ENCODE results near the gene AFDN.

DNA sequence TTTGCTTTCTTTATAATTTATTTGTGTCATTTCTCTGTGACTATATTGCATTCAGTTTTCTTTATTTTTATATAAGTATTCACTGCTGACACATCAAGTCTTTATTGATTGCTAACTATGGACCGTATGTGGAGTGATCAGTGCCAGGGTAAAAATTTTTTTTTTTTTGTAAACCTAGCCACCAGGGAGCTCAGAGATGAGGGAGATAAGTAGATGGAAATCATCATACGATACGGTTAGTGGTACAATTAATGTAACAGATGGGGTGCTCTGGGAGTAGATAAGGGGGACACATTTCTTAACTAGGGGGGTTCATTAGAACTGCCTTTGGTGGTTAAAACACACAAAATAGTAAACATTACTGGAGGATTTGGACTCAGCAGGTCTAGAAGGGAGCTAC lies 68.3 kb downstream of the AFDN start:
- TF ChIP-seq, protein P1, sequence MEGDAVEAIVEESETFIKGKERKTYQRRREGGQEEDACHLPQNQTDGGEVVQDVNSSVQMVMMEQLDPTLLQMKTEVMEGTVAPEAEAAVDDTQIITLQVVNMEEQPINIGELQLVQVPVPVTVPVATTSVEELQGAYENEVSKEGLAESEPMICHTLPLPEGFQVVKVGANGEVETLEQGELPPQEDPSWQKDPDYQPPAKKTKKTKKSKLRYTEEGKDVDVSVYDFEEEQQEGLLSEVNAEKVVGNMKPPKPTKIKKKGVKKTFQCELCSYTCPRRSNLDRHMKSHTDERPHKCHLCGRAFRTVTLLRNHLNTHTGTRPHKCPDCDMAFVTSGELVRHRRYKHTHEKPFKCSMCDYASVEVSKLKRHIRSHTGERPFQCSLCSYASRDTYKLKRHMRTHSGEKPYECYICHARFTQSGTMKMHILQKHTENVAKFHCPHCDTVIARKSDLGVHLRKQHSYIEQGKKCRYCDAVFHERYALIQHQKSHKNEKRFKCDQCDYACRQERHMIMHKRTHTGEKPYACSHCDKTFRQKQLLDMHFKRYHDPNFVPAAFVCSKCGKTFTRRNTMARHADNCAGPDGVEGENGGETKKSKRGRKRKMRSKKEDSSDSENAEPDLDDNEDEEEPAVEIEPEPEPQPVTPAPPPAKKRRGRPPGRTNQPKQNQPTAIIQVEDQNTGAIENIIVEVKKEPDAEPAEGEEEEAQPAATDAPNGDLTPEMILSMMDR (conservative IDR thresholded peaks at IDR 0.05; ENCODE audit: low read depth in 2 of 2): no peak
- no peak for TF ChIP-seq EZH2 (IDR thresholded peaks at IDR 0.05; ENCODE audit: low read depth, unreplicated experiment)
- TF ChIP-seq JUNB (IDR thresholded peaks at IDR 0.05; ENCODE audit: unreplicated experiment): no peak
- TF ChIP-seq CREB1 (CRISPR knock-in tag; IDR thresholded peaks at IDR 0.05; ENCODE audit: low read depth): no peak
- TF ChIP-seq, protein P2, sequence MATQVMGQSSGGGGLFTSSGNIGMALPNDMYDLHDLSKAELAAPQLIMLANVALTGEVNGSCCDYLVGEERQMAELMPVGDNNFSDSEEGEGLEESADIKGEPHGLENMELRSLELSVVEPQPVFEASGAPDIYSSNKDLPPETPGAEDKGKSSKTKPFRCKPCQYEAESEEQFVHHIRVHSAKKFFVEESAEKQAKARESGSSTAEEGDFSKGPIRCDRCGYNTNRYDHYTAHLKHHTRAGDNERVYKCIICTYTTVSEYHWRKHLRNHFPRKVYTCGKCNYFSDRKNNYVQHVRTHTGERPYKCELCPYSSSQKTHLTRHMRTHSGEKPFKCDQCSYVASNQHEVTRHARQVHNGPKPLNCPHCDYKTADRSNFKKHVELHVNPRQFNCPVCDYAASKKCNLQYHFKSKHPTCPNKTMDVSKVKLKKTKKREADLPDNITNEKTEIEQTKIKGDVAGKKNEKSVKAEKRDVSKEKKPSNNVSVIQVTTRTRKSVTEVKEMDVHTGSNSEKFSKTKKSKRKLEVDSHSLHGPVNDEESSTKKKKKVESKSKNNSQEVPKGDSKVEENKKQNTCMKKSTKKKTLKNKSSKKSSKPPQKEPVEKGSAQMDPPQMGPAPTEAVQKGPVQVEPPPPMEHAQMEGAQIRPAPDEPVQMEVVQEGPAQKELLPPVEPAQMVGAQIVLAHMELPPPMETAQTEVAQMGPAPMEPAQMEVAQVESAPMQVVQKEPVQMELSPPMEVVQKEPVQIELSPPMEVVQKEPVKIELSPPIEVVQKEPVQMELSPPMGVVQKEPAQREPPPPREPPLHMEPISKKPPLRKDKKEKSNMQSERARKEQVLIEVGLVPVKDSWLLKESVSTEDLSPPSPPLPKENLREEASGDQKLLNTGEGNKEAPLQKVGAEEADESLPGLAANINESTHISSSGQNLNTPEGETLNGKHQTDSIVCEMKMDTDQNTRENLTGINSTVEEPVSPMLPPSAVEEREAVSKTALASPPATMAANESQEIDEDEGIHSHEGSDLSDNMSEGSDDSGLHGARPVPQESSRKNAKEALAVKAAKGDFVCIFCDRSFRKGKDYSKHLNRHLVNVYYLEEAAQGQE (IDR thresholded peaks at IDR 0.05; ENCODE audit: unreplicated experiment): no peak
- no peak for TF ChIP-seq EZH2phosphoT487 (IDR thresholded peaks at IDR 0.05; ENCODE audit: unreplicated experiment)
- TF ChIP-seq ZNF462 (CRISPR knock-in tag; IDR thresholded peaks at IDR 0.05): no peak
- TF ChIP-seq POLR2AphosphoS5 (IDR thresholded peaks at IDR 0.05; ENCODE audit: low read depth): no peak
